Stimulated activated CD8-positive, alpha-beta memory T cell treated with anti-CD3 and anti-CD28 coated beads, Interleukin-4, amount 100 ng/mL, for 1 hour (primary cell): Measurements from ENCODE around the gene SLAIN2.

Experiments used
- DNase-seq, 2 donors: peaks; one replicate each; pipeline ENCODE4 v3.0.0-alpha.2; 2020; ENCODE audit warnings: low read depth in 2 of 2, low spot score in 1 of 2

The SLAIN2 gene

DNA sequence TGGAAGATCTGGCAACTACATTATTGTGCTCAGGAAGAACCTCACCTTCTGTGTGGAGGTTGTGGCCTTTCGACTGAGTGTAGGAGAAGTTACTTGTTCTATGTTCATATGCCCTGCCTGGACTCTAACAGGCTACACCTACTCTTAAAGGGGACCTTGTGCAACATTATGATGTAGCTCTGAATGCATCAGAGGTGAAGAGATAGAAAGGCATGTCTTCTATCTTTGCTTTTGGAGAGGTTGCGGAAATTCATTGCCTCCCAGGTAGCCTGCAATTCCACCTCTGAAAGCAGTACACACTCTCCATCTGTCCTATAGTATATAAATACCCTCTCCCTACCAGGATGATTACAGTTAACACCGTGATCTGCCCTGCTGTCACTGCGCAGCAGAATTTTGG is 7.1 kb upstream of the SLAIN2 start:
- no peak for DNase-seq

DNA sequence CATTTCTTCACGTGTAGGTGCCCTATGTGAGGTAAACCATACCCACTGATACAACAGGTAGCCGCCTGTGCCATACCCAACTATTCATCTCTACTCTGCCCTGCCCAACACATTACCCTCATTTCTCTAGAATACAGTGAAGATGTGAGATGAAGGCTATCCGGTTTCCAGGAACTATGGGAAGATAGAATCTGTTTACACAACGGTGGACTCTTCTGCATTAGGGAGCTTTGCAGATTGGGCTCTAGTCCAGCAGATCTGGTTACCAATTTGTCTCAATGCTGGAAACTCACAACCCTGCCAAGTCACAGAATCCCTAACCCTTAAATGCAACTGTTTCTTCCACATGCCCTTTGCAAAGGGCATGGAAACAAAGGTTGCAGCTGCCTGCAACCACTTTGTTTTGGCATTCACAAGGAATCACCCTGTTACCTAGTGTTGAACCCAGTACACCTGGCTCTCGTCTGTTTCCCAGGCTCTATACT is 6.4 kb upstream of the SLAIN2 start:
- DNase-seq, result no peak

DNA sequence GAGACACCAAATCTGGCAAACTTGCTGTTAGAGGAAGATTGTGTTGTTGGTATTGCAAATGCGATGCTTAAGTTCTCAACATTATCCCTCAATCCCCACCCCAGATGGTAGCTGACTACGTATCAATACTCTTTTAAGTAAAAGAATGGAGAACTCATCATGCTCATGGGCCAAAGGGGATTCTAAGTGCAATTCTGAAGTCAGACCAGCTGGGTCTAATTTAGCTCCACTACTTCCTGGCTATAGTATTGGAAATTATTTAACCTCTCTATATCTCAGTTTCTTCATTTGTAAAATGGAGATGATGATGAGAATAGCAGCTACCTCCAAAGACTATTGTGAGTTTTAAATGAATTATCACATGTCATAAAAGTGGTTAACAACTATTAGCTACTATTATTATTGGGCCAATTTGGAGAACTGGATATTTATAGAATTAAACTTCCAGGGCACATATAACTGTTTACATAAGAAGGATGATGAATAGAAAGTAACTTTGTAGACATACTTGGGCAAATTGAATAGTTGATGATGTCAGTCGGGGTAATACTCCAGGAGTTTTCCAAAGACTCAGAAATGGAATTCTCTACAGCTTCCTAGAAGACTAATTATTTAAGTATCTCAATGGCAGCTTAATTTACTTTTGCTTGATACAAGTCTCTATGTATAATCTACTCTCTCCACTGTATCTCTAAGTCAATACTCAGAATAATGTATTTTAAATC is 5.0 kb upstream of the SLAIN2 start:
- DNase-seq, result no peak

DNA sequence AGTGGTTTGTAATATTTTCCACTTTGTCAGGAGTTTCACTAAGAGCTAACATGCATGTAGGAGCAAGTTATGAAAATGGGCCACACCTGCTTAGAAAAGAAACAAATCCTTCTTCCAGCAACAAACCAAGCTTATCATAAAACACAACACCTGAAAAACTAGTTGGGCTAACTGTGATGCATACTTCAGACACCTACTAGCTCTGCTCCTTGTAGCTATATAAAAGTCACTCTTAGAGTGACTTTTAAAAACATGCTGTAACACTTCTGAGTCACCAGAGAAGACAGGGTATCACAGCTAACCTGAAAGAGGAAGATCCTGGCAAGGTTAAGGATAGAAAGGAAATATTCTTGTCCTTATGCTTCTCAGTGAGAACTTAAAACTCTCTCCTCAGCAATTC is 3.6 kb upstream of the SLAIN2 start:
- DNase-seq, result no peak

DNA sequence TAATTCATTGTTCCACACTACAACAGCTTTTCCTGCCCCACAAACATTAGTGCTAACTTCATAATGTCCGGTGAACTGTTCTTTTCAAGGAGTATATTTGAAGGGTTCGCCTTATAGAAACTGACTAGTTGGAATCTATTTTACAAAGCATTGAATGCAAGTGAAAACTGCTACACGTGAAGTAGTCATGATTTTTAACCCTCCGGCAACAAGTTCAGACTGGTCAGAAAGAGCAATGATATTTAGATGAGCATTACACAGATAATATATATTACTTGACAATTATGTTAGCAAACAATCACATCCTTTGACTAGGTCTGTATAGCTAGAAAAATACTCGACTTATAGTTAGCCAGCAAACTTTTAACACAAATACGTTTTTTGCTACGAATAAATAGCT is 1.7 kb upstream of the SLAIN2 start:
- DNase-seq, result no peak

DNA sequence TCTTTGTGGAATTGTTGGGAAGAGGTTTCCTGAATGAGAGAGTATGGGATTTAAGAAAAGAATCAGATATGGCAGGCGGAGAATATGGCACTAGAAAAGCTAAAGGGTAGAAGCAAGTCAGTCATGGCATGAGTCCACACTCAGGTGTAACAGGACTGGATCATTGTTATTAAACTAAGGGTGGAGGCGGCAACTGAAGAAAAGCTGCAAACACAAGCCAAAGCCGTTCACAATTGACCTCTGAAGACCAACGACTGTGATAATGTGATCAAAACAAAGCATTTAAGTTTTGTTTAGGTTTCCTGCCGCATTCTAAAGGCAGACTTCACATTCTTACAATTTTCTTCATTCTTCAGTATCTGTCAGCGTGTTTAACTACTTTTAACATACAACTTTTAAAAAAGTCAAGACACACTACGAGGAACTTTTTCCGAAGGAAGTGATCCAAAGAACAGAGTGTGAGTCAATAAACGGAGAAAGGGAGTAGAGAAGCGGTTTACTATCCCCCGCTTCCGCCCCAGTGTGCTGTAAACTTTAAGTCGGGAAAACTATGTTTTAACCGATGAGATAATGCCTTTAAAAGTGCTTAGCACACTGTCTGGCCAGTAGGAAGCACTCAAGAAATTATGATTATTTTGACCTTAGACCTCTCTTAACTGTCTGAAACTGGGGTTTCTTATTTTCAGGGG is 909 bp upstream of the SLAIN2 start:
- no peak for DNase-seq

DNA sequence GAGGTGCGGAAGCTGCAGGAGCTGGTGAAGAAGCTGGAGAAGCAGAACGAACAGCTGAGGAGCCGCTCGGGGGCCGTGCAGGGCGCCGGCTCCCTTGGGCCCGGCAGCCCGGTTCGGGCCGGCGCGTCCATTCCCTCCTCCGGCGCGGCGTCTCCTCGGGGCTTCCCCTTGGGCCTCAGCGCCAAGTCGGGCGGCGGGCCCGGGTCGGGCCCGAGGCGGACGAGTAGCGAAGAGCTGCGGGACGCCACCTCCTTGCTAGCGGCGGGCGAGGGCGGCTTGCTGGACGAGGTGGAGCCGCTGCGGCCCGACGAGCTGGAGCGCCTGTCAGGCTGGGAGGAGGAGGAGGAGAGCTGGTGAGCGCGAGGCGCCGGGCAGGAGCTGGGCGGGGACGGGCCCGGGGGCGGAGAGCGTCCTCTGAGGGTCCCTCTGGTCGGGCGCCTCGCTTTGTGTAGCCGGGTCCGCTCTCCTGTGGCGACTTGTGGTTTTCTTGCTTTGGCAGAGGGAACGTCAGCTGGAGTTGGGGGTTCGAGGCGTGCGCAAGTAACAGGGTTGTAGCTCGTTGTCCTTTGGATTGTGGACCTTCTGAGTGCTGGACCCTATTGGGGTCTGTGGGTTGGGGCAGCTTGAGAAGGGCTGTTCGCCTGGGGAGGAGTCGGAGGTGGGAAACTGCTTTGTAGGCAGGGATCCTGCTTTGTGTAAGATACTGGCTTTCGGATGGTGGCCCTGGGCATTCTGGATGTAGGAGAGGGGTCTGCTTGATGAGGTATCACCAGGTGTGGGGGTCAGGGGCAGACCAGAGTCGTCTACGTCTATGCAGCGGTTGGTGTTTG is 662 bp downstream of the SLAIN2 start:
- peak in 1 of 2 donors; percentile 2 for DNase-seq

DNA sequence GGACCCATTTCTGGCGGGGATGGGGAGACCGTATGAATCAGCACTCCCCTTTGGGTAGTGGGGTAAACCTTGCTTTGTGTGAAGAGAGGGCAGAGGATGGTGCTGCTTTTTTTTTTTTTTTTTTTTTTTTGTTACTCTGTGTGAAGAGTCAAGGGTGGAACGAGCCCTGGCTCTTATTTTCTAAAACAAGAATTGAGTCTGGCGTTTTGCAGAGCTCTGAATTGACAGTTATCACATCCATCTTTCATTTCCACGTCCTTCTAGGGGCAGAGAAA is 1.2 kb downstream of the SLAIN2 start:
- DNase-seq, result no peak

DNA sequence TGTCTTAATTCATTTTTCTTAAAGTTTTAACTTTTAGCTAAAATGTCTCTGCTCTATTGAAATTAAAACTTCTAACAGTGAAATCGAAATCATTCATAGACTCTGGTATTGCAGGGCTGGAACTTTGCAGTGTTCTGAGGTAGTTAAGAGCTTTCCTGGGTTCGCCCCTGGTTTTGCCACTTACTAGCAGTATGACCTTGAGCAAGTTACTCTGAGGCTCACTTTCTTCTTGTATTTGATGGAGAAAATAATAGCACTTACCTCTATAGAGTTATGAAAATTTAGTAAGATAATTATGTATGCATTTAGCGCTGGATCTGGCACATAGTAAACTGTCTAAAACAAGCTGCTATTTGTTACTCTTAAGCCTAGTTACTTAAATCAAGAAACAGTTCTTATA is 1.7 kb downstream of the SLAIN2 start:
- DNase-seq, result no peak

DNA sequence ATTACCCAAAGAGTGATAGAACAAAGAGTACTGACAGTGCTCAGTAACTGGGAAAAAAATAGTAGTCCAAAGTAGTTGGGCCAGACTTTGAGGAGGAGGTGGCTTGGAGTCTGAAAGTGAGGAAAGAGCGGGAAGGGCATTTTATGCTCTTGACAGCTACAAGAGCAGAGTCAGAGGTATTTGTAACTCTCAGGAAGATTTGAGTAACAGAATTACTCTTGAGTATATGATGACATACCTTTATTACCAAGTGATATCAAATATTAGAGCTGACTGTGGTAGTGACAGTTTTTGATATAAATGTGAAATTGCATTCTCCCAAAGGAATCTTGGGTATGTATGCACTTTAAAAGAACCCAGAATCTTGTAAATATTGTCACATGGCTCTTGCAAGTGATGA is 2.2 kb downstream of the SLAIN2 start:
- no peak for DNase-seq

DNA sequence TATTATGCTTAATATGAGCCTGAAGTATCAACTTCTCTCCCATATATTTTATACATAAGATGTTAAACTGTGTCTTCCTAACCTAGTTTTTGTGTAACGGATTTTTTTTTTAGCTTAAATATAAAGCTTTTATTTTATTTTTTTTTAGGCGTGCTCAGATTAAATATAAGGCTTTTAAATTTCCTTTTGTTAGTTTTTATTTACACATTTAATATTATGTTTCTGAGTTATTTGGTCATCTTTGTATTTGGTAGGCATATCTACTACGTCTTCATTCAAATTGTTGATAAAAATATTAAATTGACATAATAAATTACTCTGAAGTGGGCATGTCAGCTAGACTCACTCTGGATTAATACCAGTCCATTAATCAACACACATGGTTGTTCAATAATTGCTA is 4.2 kb downstream of the SLAIN2 start:
- DNase-seq, result no peak

DNA sequence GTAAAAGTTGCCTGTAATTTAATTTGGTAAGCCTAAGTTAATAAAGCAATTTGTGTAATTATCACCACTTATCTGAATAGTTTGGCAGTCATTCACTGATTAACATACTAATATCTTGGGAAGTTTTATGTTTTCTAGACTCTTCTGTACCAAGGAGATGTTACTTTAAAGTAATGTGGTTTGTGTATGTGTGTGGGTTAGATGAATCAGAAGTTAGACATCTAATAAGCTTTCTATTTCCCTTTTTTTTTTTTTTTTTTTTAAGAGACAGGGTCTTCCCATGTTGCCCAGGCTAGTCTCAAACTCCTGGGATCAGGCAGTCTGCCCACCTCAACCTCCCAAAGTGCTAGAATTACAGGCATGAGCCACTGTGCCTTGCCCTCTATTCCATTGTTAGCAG is 5.3 kb downstream of the SLAIN2 start:
- DNase-seq, result no peak

DNA sequence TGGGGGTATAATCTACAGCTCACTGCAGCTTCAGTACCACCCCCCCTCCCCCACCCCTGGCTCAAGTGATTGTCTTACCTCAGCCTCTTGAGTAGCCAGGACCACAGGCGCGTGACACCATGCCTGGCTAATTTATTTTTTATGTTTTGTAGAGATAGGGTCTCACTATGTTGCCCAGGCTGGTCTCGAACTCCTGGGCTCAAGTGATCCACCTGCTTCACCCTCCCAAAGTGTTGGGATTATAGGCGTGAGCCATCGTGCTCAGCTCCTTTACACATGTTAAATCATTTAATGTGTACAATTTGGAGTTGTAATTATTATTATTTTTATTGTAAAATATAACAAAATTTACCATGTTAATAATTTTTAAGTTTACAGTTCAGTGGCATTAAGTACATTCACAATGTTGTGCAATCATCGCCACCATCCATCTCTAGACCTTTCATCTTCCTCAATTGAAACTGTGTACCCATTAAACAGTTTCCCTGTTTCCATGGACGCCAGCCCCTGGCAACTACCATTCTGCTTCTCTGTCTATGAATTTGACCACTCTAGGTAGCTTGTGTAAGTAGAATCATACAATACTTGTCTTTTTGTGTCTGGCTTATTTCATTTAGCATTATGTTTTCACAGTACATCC is 6.1 kb downstream of the SLAIN2 start:
- DNase-seq, result no peak

DNA sequence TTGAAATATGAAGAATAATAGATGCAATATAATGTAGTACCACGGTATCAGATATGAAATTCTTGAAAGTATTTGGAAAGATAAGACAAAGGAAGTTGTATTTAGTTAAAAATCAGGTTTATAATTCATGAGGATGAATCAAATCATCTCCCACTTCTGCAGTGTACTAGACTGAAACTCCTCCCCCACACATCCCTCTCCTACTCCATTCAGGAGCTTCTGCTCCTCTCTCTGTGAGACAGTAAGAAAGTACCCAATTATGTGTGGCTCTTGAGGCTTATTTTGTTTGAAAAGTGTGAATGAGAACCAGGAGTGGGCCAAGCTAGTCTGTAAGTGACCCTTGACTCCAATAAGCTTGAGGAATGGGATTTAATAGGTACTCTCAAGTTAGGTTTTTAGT is 9.5 kb downstream of the SLAIN2 start:
- no peak for DNase-seq

DNA sequence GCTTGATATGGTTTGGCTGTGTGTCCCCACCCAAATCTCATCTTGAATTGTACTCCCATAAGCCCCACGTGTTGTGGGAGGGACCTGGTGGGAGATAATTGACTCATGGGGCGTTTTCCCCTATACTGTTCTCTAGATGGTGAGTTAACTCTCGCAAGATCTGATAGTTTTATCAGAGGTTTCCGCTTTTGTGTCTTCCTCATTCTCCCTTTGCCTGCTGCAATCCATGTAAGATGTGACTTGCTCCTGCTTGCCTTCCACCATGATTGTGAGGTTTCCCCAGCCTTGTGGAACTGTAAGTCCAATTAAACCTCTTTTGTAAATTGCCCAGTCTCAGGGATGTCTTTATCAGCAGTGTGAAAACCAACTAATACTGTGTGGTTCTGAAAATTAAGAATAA is 11.5 kb downstream of the SLAIN2 start:
- DNase-seq, result no peak

DNA sequence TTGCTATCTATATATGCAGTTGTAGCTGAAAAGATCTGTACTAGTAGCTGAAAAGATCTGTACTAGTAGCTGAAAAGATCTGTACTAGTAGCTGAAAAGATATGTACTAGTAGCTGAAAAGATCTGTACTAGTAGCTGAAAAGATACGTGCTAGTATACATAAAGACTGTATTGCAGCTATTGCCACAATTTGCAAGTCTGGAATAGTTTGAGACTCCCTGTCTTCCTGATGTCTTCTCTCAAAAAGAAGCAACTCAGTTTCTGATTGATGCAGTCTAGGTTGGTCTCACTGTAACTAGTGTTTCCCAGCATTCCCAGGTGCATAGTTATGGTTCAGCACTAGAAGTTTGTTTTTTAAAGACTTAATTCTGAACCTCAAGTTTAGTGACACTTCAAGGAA is 15.0 kb downstream of the SLAIN2 start:
- no peak for DNase-seq

DNA sequence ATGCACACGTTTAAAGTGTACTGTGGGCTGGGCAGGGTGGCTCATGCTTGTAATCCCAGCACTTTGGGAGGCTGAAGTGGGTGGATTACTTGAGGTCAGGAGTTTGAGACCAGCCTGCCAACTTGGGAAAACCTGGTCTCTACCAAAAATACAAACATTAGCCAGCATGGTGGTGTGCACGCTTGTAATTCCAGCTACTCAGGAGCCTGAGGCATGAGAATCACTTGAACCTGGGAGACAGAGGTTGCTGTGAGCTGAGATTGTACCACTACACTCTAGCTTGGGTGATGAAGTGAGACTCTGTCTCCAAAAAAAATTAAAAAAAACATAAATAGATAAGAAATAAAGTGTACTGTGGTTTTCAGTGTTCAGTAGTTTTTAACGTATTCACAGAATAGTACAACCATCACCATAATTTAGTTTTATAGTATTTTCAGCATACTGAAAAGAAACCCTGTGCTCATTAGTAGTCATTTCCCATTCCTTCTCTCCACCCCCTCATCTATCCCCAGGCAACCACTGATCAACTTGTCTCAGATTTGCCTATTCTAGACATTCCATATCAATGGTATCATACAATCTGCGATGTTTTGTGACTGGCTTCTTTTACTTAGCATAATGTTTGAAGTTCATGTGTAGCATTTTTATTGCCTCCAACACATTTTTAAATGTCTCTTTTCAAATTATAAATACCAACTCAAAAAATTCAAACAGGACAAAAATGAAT is 19.1 kb downstream of the SLAIN2 start:
- DNase-seq, result no peak

DNA sequence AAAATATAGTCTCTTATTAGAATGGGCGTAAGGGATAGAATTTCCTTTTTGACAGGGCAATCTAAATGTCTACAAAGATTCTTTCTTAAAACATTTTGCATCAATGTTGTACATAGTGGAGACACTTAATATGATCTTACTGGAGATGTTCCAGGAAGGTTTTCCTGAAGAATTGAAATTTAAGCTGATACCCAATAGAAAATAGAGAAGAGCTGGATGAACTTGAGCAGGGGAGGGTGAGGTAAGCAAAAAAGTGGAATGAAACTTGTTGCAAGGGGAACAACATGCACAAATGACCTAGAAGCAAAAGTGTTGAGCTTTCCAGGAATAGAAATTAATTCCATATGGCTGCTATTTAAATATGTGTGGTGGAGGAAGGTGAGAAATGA is 19.7 kb downstream of the SLAIN2 start:
- no peak for DNase-seq

DNA sequence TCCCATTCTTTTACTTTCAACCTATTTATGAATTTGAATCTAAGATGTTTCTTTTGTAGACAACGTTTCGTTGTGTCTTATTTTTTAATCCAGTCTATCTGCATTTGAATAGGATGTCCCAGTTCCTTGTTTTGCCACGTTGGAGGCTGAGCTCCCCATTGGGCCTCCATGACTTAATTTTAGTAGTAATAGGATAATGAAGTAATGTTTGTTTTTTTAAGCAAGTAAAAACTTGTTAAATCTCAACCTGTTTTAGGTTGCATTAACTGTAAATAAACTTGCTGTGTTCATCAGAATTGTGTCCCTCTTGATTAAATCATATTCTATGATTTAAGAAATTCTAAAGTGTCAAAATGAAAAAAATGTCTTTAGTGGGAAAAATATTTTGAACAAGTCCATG is 25.3 kb downstream of the SLAIN2 start:
- no peak for DNase-seq

DNA sequence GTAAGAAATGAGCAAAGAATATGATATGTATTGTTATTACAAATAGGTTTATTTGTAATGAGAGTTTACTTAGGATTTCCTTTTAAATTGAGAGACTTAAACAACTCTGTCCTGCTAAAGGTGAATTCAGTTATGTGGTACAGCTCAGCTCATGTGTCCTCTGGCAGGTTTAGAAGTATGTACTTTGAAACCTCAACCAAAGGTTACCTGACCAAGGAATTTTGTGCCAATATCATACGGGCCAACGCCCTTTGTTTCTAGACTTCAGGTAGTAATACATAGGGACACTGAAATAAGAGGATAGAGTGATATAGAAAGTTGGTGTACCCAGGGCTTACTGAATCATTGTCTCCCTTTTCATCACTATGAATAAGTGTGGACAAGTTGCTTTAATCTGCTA is 25.7 kb downstream of the SLAIN2 start:
- no peak for DNase-seq

DNA sequence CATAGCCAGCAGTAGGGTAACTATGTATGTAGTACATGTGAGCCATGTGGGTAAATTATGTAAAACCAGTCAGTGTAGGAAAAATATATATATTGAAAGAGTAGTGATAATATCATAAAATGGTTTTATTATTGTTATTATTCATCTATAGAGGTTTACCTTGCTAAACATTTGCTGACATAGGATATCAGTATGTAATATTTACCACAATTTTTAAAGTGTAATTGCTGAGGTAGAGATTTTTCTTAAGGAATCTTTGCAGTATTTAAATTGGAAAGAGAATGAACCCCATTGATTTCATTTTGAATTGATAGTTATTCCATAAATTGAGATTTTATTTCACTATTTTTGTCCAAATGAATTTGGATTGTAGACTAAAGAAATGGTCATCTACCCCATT is 27.1 kb downstream of the SLAIN2 start:
- DNase-seq, result no peak
